ENCODE results near the gene OR52E1.

Gene OR52E1

DNA sequence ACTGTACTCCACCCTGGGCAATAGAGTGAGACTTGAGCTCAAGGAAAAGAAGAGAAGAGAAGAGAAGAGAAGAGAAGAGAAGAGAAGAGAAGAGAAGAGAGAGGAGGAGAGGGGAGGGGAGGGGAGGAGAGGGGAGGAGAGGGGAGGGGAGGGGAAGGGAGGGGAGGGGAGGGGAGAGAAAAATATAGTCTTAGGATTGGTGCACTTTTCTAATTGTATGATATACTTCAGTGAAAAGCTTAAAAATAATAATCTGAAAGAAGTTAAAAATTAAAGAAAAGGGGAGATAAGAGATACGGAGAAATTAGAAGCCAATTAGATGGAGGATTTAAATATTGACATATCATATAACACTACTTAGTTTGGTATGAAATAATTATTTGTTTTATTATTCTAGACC lies 49.5 kb downstream of the OR52E1 start:
- no peak for DNase-seq

Measured in NCI-H1092 (cell line).